ENCODE results near the gene LYPD6B.

Gene LYPD6B

GRCh38 chr2:149160701-149161217 lies 122.3 kb downstream of the LYPD6B start:
- no peak for DNase-seq (ENCODE audit: low spot score)

GRCh38 chr2:149161481-149162225 lies 123.2 kb downstream of the LYPD6B start:
- DNase-seq (ENCODE audit: low spot score) = no peak

GRCh38 chr2:149164296-149164695 lies 125.8 kb downstream of the LYPD6B start:
- DNase-seq (ENCODE audit: low spot score) = no peak

- no peak for DNase-seq (ENCODE audit: low spot score)
These were observed 126.3 kb downstream of the LYPD6B start for GRCh38 chr2:149164827-149165226.

GRCh38 chr2:149167001-149167780 lies 128.7 kb downstream of the LYPD6B start:
- no peak for DNase-seq (ENCODE audit: low spot score)

- DNase-seq (ENCODE audit: low spot score) = no peak
These were observed 129.4 kb downstream of the LYPD6B start for GRCh38 chr2:149167941-149168340.

GRCh38 chr2:149169656-149170055 lies 131.2 kb downstream of the LYPD6B start:
- DNase-seq (ENCODE audit: low spot score) = no peak

GRCh38 chr2:149170156-149170555 lies 131.7 kb downstream of the LYPD6B start:
- no peak for DNase-seq (ENCODE audit: low spot score)

- DNase-seq (ENCODE audit: low spot score) = no peak
These were observed 132.4 kb downstream of the LYPD6B start for GRCh38 chr2:149170911-149171310.

- no peak for DNase-seq (ENCODE audit: low spot score)
These were observed 134.7 kb downstream of the LYPD6B start for GRCh38 chr2:149173220-149173619.

- no peak for DNase-seq (ENCODE audit: low spot score)
These were observed 137.5 kb downstream of the LYPD6B start for GRCh38 chr2:149175956-149176355.

- DNase-seq (ENCODE audit: low spot score) = no peak
These were observed 140.1 kb downstream of the LYPD6B start for GRCh38 chr2:149178612-149179011.

- DNase-seq (ENCODE audit: low spot score) = no peak
These were observed 141.9 kb downstream of the LYPD6B start for GRCh38 chr2:149180226-149180875.

GRCh38 chr2:149183187-149183586 lies 144.7 kb downstream of the LYPD6B start:
- DNase-seq (ENCODE audit: low spot score) = no peak

GRCh38 chr2:149184991-149185390 lies 146.5 kb downstream of the LYPD6B start:
- no peak for DNase-seq (ENCODE audit: low spot score)

GRCh38 chr2:149185942-149186490 lies 147.5 kb downstream of the LYPD6B start:
- no peak for DNase-seq (ENCODE audit: low spot score)

- DNase-seq (ENCODE audit: low spot score) = no peak
These were observed 148.6 kb downstream of the LYPD6B start for GRCh38 chr2:149187057-149187456.

GRCh38 chr2:149188291-149188690 lies 149.8 kb downstream of the LYPD6B start:
- DNase-seq (ENCODE audit: low spot score) = no peak

- DNase-seq (ENCODE audit: low spot score) = no peak
These were observed 151.3 kb downstream of the LYPD6B start for GRCh38 chr2:149189769-149190168.

- DNase-seq (ENCODE audit: low spot score) = no peak
These were observed 153.4 kb downstream of the LYPD6B start for GRCh38 chr2:149191915-149192314.

- DNase-seq (ENCODE audit: low spot score) = no peak
These were observed 153.9 kb downstream of the LYPD6B start for GRCh38 chr2:149192427-149192826.

GRCh38 chr2:149200109-149200520 lies 161.6 kb downstream of the LYPD6B start:
- no peak for DNase-seq (ENCODE audit: low spot score)
